Central memory CD4-positive, alpha-beta T cell (primary cell): ENCODE measurements around the gene CDK1.

Experiments
- DNase-seq: peaks from one replicate; pipeline ENCODE4 v3.0.0; 2022

Gene CDK1

GRCh38 chr10:60778971-60779796 lies 906 bp downstream of the CDK1 start:
- DNase-seq, result no peak

- no peak for DNase-seq
Measured at GRCh38 chr10:60781661-60782060, 3.4 kb downstream of the CDK1 start.

- no peak for DNase-seq
Measured at GRCh38 chr10:60784641-60785040, 6.4 kb downstream of the CDK1 start.

GRCh38 chr10:60788544-60788943 lies 10.3 kb downstream of the CDK1 start:
- DNase-seq, result no peak

GRCh38 chr10:60789340-60789739 lies 11.1 kb downstream of the CDK1 start:
- DNase-seq, result no peak

GRCh38 chr10:60794953-60795352 lies 16.7 kb downstream of the CDK1 start:
- DNase-seq, result no peak

- DNase-seq, result no peak
Measured at GRCh38 chr10:60795465-60796202, 17.4 kb downstream of the CDK1 start.

- no peak for DNase-seq
Measured at GRCh38 chr10:60796481-60796880, 18.2 kb downstream of the CDK1 start.

GRCh38 chr10:60797200-60797599 lies 18.9 kb downstream of the CDK1 start:
- no peak for DNase-seq

- no peak for DNase-seq
Measured at GRCh38 chr10:60798031-60798430, 19.8 kb downstream of the CDK1 start.

- no peak for DNase-seq
Measured at GRCh38 chr10:60798870-60799269, 20.6 kb downstream of the CDK1 start.

GRCh38 chr10:60799971-60800650 lies 21.8 kb downstream of the CDK1 start:
- DNase-seq, result no peak

GRCh38 chr10:60800918-60801317 lies 22.6 kb downstream of the CDK1 start:
- no peak for DNase-seq

- no peak for DNase-seq
Measured at GRCh38 chr10:60801522-60801921, 23.2 kb downstream of the CDK1 start.

- DNase-seq, result no peak
Measured at GRCh38 chr10:60803433-60803832, 25.2 kb downstream of the CDK1 start.

GRCh38 chr10:60803865-60804264 lies 25.6 kb downstream of the CDK1 start:
- no peak for DNase-seq

GRCh38 chr10:60806921-60807320 lies 28.6 kb downstream of the CDK1 start:
- DNase-seq, result no peak

GRCh38 chr10:60807499-60807898 lies 29.2 kb downstream of the CDK1 start:
- no peak for DNase-seq

- no peak for DNase-seq
Measured at GRCh38 chr10:60808036-60808435, 29.8 kb downstream of the CDK1 start.

GRCh38 chr10:60809157-60809556 lies 30.9 kb downstream of the CDK1 start:
- DNase-seq, result no peak

GRCh38 chr10:60810437-60811182 lies 32.3 kb downstream of the CDK1 start:
- DNase-seq, result no peak

- peak; percentile 24 for DNase-seq
Measured at GRCh38 chr10:60816628-60817397, 38.5 kb downstream of the CDK1 start.
